GM18909 (cell line): ENCODE data around the gene WDR87.
A peak's percentile ranks its signal among the peaks of the same experiment; 100 is the strongest.
"Not testable (repeated sequence)": the region's sequence is repeated elsewhere in the genome, so short reads cannot be mapped to it uniquely, and the experiment has no call there.

Experiments
- ATAC-seq: cut with Tn5 transposase; IDR thresholded peaks from one replicate; pipeline ENCODE4 v1.9.1; 2021; ENCODE audit warnings: mild to moderate bottlenecking; ENCODE audit not compliant: unreplicated experiment, poor library complexity

Gene WDR87

DNA sequence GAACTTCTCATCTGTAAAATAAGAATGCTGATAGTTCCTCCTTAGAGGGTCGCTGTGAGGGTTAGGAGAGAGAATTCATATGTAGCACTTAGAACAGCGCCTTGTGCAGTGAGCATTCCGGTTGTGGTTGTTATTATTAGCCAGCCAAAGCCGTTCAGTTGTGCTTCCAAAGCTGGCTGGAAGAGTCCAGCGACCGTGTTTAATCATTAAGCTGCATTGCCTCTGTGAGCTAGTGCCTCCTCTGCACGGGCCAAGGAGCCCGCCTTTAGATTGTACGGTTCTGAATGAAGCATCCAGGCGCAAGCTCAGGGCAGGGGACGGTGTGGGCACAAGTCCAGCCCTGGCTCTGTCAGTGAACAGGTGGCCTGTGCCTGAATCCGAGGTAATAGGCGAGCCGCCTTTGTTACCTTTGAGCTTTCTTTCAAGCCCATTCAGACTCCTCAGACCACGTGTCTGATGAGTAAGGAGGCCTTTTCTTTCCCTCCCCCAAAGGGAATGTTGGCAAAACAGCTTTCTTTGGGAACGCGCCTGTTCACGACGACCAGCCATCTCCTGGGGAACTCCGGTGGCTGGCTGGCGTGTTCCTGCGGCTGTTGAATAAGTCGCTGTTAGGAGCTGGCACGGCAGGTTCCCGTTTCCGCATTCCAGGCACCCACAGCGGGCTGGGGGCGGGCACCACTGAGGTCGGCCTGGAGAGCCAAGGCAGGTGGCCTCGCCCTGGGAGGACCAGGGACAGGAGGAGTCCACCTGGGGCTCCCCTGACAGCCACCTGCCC is 25.7 kb upstream of the WDR87 start:
- ATAC-seq = no peak

- ATAC-seq = no peak
These were observed 24.0 kb upstream of the WDR87 start for GRCh38 chr19:37930416-37930815.

DNA sequence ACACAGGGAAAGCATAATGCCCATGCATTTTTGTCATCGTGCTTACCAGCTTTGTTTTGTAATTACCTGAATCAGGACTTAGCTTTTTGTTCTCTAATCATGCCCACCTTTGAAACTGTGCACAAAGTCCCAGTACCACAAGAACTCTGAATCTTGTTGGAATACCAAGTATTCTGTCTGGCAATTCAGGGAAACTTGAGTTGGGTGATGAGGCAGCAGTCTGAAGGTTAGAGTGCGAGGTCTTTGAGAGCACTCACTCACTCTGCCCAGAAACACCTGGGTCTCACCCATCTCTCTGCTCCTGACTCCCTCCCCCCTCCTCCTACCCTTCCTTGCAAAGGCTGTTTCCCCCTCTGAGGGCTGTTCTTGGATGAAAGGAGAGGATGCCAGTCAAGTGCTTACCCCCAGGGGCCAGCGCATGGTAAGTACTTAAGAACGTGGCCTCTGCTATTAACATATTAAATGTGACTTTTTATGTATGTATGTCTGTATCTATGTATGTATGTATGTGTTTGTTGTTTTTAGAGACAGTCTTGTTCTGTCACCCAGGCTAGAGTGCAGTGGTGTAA is 23.0 kb upstream of the WDR87 start:
- no peak for ATAC-seq

GRCh38 chr19:37928527-37929286 is 22.3 kb upstream of the WDR87 start:
- ATAC-seq = peak; percentile 62

DNA sequence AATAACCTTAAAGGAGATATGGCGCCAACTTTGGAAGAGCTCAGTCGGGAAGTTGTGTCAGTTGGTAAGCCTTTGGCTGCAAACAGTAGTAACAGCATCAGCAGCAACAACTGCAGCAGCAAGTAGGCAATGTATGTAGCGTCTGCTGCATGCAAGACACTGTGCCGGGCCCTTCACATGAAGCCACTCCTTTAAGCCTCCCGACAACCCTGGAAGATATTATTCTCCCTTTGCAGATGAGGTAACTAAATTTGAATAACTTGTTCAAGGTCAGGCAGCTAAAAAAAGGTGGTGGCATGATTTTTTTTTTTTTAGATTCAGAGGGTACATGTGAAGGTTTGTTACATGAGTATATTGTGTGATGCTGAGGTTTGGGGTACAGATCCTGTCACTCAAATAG is 20.3 kb upstream of the WDR87 start:
- ATAC-seq = no peak

GRCh38 chr19:37926255-37926654 is 19.9 kb upstream of the WDR87 start:
- no peak for ATAC-seq

GRCh38 chr19:37925212-37925611 is 18.8 kb upstream of the WDR87 start:
- ATAC-seq = no peak

GRCh38 chr19:37924573-37924972 is 18.2 kb upstream of the WDR87 start:
- not testable (repeated sequence) for ATAC-seq

- no peak for ATAC-seq
These were observed 14.4 kb upstream of the WDR87 start for GRCh38 chr19:37920591-37921450.

GRCh38 chr19:37914908-37915307 is 8.5 kb upstream of the WDR87 start:
- ATAC-seq = no peak

GRCh38 chr19:37909661-37910199 is 3.3 kb upstream of the WDR87 start:
- no peak for ATAC-seq

GRCh38 chr19:37907735-37908455 is 1.5 kb upstream of the WDR87 start:
- ATAC-seq = no peak

DNA sequence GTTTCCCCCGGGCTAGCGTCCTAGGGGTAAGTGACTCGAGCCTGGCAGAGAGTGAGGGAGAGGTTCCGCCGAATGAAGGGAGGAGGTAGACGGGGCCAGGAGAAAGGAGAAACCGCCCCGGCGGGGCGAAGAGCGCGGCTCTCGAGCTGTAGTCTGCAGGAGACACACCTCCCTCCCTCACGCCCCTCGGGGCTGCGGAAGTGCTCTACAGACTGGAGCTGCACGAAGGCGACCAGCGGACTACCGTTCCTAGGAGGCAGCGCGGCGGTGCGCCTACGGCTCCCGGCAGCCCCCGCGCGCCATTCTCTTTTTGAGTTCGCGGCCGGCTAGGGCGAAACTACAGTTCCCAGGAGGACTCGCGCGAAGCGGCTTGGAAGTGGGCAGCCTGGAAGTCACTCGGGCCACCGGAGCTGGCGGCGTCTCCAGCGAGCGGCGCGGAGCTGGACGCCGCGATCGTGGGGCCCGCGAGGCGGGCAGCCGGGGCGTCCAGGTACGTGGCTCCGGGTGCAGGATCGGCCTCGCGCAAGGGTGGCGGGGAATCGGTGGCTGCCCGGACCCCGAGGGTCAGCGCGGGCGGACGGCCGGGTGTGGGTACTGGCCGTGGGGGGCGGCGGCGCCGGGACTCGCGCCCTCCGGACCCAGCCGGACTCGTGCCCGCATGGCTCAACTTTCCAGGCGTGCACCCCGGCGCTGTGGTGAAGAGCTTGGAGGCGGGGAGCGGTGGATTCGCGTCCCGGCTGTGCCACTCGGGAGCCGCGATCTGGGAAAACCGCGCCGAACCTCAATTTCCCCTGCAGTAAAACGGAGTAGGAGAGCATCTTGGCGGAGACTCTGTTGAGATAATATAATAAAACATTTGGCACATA is 708 bp upstream of the WDR87 start, which contains the start of gene SIPA1L3:
Gene SIPA1L3 (plus strand): TSS at position 340 of the 866 bp plus-strand sequence. CDS start 174,358 bp downstream, outside the sequence.
- peak; percentile 81 for ATAC-seq

- no peak for ATAC-seq
These were observed 3.3 kb downstream of the WDR87 start for GRCh38 chr19:37903096-37903495.

DNA sequence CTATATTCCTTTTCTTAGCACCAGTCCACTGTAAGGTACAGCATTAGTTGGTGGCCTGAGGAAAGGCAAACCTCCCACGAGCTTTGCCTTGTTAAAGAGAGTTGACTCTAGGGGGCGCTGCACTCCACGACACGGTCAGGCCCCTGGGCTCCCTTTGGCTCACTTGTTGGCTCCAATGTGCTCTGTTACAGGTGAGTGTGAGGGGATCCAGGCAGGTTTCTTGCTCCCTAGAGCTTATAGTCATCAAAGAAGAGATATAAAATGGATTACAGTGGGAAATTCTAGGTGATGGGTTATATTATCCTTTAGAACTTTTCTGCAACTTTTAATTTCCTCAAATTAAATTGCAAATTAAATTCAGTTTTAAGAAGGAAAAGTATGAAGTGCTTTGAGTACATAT is 3.7 kb downstream of the WDR87 start:
- peak; percentile 33 for ATAC-seq

DNA sequence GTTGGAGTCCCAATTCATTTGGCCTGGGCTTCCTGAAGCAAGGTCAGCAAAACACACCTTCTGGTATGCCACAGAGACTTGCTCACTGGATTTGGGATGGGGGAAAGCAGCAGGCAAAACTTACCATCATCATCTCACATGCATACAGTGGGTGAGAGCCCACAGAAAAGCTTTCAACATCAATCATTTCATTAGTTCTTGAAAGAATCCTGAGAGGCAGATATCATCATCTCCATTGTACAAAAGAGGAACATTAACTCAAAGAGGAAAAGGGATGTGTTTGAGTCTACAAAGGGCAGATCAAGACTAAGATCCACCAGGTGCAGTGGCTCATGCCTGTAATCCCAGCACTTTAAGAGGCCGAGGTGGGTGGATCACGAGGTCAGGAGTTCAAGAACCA is 6.4 kb downstream of the WDR87 start:
- ATAC-seq = no peak

GRCh38 chr19:37899453-37899852 is 6.9 kb downstream of the WDR87 start:
- ATAC-seq = no peak

DNA sequence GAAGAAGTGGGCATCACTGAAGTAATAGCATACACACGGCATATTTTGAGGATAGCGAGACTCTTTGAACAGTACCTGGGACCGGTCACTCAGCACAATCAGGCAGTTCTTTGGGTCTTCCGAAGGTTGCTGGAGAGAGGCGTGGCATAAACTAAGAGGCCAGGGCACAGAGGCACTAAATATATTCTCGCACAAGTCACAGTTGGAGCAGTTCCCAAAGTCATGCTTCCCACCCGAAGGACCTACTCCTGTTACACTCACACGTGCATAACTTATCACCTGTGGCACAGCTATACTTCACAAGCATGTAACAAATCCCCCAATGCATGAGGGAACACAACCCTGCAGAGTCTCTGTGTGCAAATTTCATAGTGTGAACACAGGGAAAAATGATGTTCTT is 10.2 kb downstream of the WDR87 start:
- ATAC-seq = no peak
